Measurements from ENCODE around the gene LMO1.

LMO1 gene

GRCh38 chr11:8227156-8228152 lies 36.2 kb downstream of the LMO1 start:
- DNase-seq (ENCODE audit: insufficient read length, low spot score) (peak; percentile 43), FAIRE-seq (no peak)
- TF ChIP-seq POLR2A (IDR thresholded peaks at IDR 0.05; ENCODE audit: low read depth, low read length): no peak

- DNase-seq (ENCODE audit: insufficient read length, low spot score) (peak; percentile 79), FAIRE-seq (no peak)
- TF ChIP-seq POLR2A (IDR thresholded peaks at IDR 0.05; ENCODE audit: low read depth, low read length): no peak
Measured at GRCh38 chr11:8225589-8226036, 38.1 kb downstream of the LMO1 start.

- DNase-seq (ENCODE audit: insufficient read length, low spot score) (no peak), FAIRE-seq (no peak)
- no peak for TF ChIP-seq POLR2A (IDR thresholded peaks at IDR 0.05; ENCODE audit: low read depth, low read length)
Measured at GRCh38 chr11:8224711-8225110, 39.0 kb downstream of the LMO1 start.

GRCh38 chr11:8224161-8224591 lies 39.5 kb downstream of the LMO1 start:
- FAIRE-seq (no peak), DNase-seq (ENCODE audit: insufficient read length, low spot score) (no peak)
- no peak for TF ChIP-seq POLR2A (IDR thresholded peaks at IDR 0.05; ENCODE audit: low read depth, low read length)

GRCh38 chr11:8223513-8223900 lies 40.2 kb downstream of the LMO1 start:
- TF ChIP-seq POLR2A (IDR thresholded peaks at IDR 0.05; ENCODE audit: low read depth, low read length): no peak
- FAIRE-seq (no peak), DNase-seq (ENCODE audit: insufficient read length, low spot score) (peak; percentile 30)

GRCh38 chr11:8222820-8223512 lies 40.7 kb downstream of the LMO1 start:
- DNase-seq (ENCODE audit: insufficient read length, low spot score) (no peak), FAIRE-seq (no peak)
- TF ChIP-seq POLR2A (IDR thresholded peaks at IDR 0.05; ENCODE audit: low read depth, low read length): no peak

GRCh38 chr11:8221917-8222495 lies 41.7 kb downstream of the LMO1 start:
- FAIRE-seq (no peak), DNase-seq (ENCODE audit: insufficient read length, low spot score) (no peak)
- no peak for TF ChIP-seq POLR2A (IDR thresholded peaks at IDR 0.05; ENCODE audit: low read depth, low read length)

GRCh38 chr11:8221046-8221723 lies 42.5 kb downstream of the LMO1 start:
- DNase-seq (ENCODE audit: insufficient read length, low spot score): no peak
- no peak for FAIRE-seq
- no peak for TF ChIP-seq POLR2A (IDR thresholded peaks at IDR 0.05; ENCODE audit: low read depth, low read length)

- FAIRE-seq: no peak
- no peak for DNase-seq (ENCODE audit: insufficient read length, low spot score)
- TF ChIP-seq POLR2A (IDR thresholded peaks at IDR 0.05; ENCODE audit: low read depth, low read length): no peak
Measured at GRCh38 chr11:8220261-8221045, 43.2 kb downstream of the LMO1 start.

- DNase-seq (ENCODE audit: insufficient read length, low spot score): peak; percentile 77
- no peak for FAIRE-seq
- TF ChIP-seq POLR2A (IDR thresholded peaks at IDR 0.05; ENCODE audit: low read depth, low read length): no peak
Measured at GRCh38 chr11:8219257-8220021, 44.2 kb downstream of the LMO1 start.

GRCh38 chr11:8218840-8219239 lies 44.8 kb downstream of the LMO1 start:
- DNase-seq (ENCODE audit: insufficient read length, low spot score) (no peak), FAIRE-seq (no peak)
- no peak for TF ChIP-seq POLR2A (IDR thresholded peaks at IDR 0.05; ENCODE audit: low read depth, low read length)

- DNase-seq (ENCODE audit: insufficient read length, low spot score) (no peak), FAIRE-seq (no peak)
- TF ChIP-seq POLR2A (IDR thresholded peaks at IDR 0.05; ENCODE audit: low read depth, low read length): no peak
Measured at GRCh38 chr11:8218409-8218808, 45.3 kb downstream of the LMO1 start.
